Activated T-cell treated with anti-CD3 and anti-CD28 coated beads, Interleukin-2, amount 50 U/mL, for 72 hours (primary cell): ENCODE data around the gene SLC5A2. TPM values are rescaled to one million over a fixed set of nuclear protein-coding genes. Genes with fewer than 3 reads are reported as not detected.
"Not testable (repeated sequence)": the region's sequence is repeated elsewhere in the genome, so short reads cannot be mapped to it uniquely, and the experiment has no call there.

Experiments used
- ATAC-seq, 2 donors: fragments of 150-1000 bp; cut with Tn5 transposase; replicated peaks in 1 of 2; 2 replicates each; pipeline ENCODE4 v1.10.0; 2021; ENCODE audit warnings: moderate library complexity in 2 of 2, mild to moderate bottlenecking in 1 of 2
- DNase-seq, 2 donors: peaks; one replicate each; pipeline ENCODE4 v3.0.0; 2021 to 2022; ENCODE audit warnings: mixed read lengths in 1 of 2
- H3K27ac Mint-ChIP-seq: one replicate; pipeline ENCODE4 v1.8.0; 2022; ENCODE audit warnings: mild to moderate bottlenecking, moderate library complexity, mixed read lengths
- H3K27me3 Mint-ChIP-seq: one replicate; pipeline ENCODE4 v1.8.0; 2022; ENCODE audit warnings: low read depth, mixed read lengths
- H3K36me3 Mint-ChIP-seq, 2 donors: one replicate each; pipeline ENCODE4 v1.8.0; 2022; ENCODE audit warnings: mixed read lengths in 2 of 2, mild to moderate bottlenecking in 1 of 2; ENCODE audit not compliant: insufficient read depth in 2 of 2
- H3K4me1 Mint-ChIP-seq: one replicate; pipeline ENCODE4 v1.8.0; 2022; ENCODE audit warnings: low read depth, mixed read lengths
- H3K4me3 Mint-ChIP-seq, 2 donors: one replicate each; pipeline ENCODE4 v1.8.0; 2022; ENCODE audit warnings: mild to moderate bottlenecking in 2 of 2, mixed read lengths in 2 of 2, moderate library complexity in 2 of 2
- H3K9me3 Mint-ChIP-seq, 2 donors: one replicate each; pipeline ENCODE4 v1.8.0; 2022; ENCODE audit warnings: mixed read lengths in 2 of 2
- total RNA-seq, 2 donors: library from RNA; stranded (reverse); gene quantifications; one replicate each; pipeline ENCODE4 v1.2.3, GENCODE V29; 2022

SLC5A2 gene
- total RNA-seq = not detected

- ATAC-seq (no peak), DNase-seq (no peak)
- Mint-ChIP-seq H3K4me3 (no peak within 1 kb of the TSS), H3K4me1 (peaks cover 5% of the 10 kb centered on the region), H3K27me3 (no peaks in the 10 kb centered on the region), H3K36me3 (no peaks in the 10 kb centered on the region), H3K9me3 (no peaks in the 10 kb centered on the region), H3K27ac (no peak within 1 kb of the TSS)
These were observed at the start of gene SLC5A2 for GRCh38 chr16:31483081-31483480. Gene SLC5A2 (plus strand): TSS chr16:31483123. CDS start chr16:31483137, 14 bp downstream.

GRCh38 chr16:31435341-31436220 is 47.3 kb upstream of the SLC5A2 start:
- peaks cover 27% of the 10 kb centered on the region for H3K4me1 Mint-ChIP-seq
- no peak overlapping the region for H3K4me3 Mint-ChIP-seq
- H3K27ac Mint-ChIP-seq = no peak overlapping the region
- no peaks in the 10 kb centered on the region for H3K27me3 Mint-ChIP-seq
- H3K36me3 Mint-ChIP-seq = no peaks in the 10 kb centered on the region
- no peak for DNase-seq
- no peaks in the 10 kb centered on the region for H3K9me3 Mint-ChIP-seq
- no peak for ATAC-seq

- Mint-ChIP-seq H3K27me3 (no peaks in the 10 kb centered on the region), H3K4me3 (no peak overlapping the region), H3K36me3 (no peaks in the 10 kb centered on the region), H3K27ac (no peak overlapping the region), H3K4me1 (peaks cover 26% of the 10 kb centered on the region), H3K9me3 (no peaks in the 10 kb centered on the region)
- no peak for DNase-seq
- no peak for ATAC-seq
These were observed 46.5 kb upstream of the SLC5A2 start for GRCh38 chr16:31436221-31437045.

GRCh38 chr16:31438414-31438813 is 44.5 kb upstream of the SLC5A2 start:
- no peak overlapping the region for H3K27ac Mint-ChIP-seq
- no peaks in the 10 kb centered on the region for H3K9me3 Mint-ChIP-seq
- H3K36me3 Mint-ChIP-seq = no peaks in the 10 kb centered on the region
- DNase-seq (no peak), ATAC-seq (no peak)
- H3K27me3 Mint-ChIP-seq = peaks cover 6% of the 10 kb centered on the region
- peaks cover 26% of the 10 kb centered on the region for H3K4me1 Mint-ChIP-seq
- peak overlapping the region in 1 of 2 donors; percentile 38 for H3K4me3 Mint-ChIP-seq

GRCh38 chr16:31439023-31439422 is 43.9 kb upstream of the SLC5A2 start:
- DNase-seq, H3K27me3 Mint-ChIP-seq, H3K36me3 Mint-ChIP-seq, H3K9me3 Mint-ChIP-seq: not testable (repeated sequence)
- peak overlapping the region; percentile 61 for H3K27ac Mint-ChIP-seq
- peak; percentile 41 to 49 for ATAC-seq
- peak overlapping the region; percentile 1 to 85 for H3K4me3 Mint-ChIP-seq
- H3K4me1 Mint-ChIP-seq = peaks cover 26% of the 10 kb centered on the region

- ATAC-seq (peak; percentile 44 to 75), DNase-seq (peak in 1 of 2 donors; percentile 55)
- Mint-ChIP-seq H3K36me3 (no peaks in the 10 kb centered on the region), H3K4me1 (peaks cover 26% of the 10 kb centered on the region), H3K9me3 (no peaks in the 10 kb centered on the region), H3K27me3 (peaks cover 6% of the 10 kb centered on the region), H3K4me3 (peak overlapping the region; percentile 1 to 85), H3K27ac (peak overlapping the region; percentile 61)
These were observed 43.4 kb upstream of the SLC5A2 start for GRCh38 chr16:31439519-31439918.

GRCh38 chr16:31440516-31441184 is 42.3 kb upstream of the SLC5A2 start:
- ATAC-seq = peak in 1 of 2 donors; percentile 28
- Mint-ChIP-seq H3K4me3 (peak overlapping the region in 1 of 2 donors; percentile 16), H3K36me3 (no peaks in the 10 kb centered on the region), H3K4me1 (peaks cover 26% of the 10 kb centered on the region), H3K27me3 (peaks cover 6% of the 10 kb centered on the region), H3K9me3 (no peaks in the 10 kb centered on the region), H3K27ac (no peak overlapping the region)
- no peak for DNase-seq

GRCh38 chr16:31441956-31442355 is 41.0 kb upstream of the SLC5A2 start:
- H3K27me3 Mint-ChIP-seq = peaks cover 6% of the 10 kb centered on the region
- peaks cover 32% of the 10 kb centered on the region for H3K4me1 Mint-ChIP-seq
- H3K27ac Mint-ChIP-seq = peak overlapping the region; percentile 71
- peak overlapping the region; percentile 81 to 83 for H3K4me3 Mint-ChIP-seq
- H3K36me3 Mint-ChIP-seq = no peaks in the 10 kb centered on the region
- no peak for DNase-seq
- no peak for ATAC-seq
- H3K9me3 Mint-ChIP-seq = no peaks in the 10 kb centered on the region

GRCh38 chr16:31445931-31446330 is 37.0 kb upstream of the SLC5A2 start:
- DNase-seq, H3K4me3 Mint-ChIP-seq, H3K27ac Mint-ChIP-seq, H3K36me3 Mint-ChIP-seq, H3K27me3 Mint-ChIP-seq, ATAC-seq, H3K9me3 Mint-ChIP-seq: not testable (repeated sequence)
- peaks cover 13% of the 10 kb centered on the region for H3K4me1 Mint-ChIP-seq

- DNase-seq = no peak
- no peaks in the 10 kb centered on the region for H3K9me3 Mint-ChIP-seq
These were observed 31.7 kb upstream of the SLC5A2 start for GRCh38 chr16:31451201-31451600.

GRCh38 chr16:31451681-31452351 is 31.1 kb upstream of the SLC5A2 start:
- DNase-seq = no peak
- Mint-ChIP-seq H3K9me3 (no peaks in the 10 kb centered on the region), H3K4me3 (no peak overlapping the region), H3K36me3 (peaks cover 0 to 1% of the 10 kb centered on the region in 2 donors), H3K4me1 (peaks cover 33% of the 10 kb centered on the region), H3K27me3 (no peaks in the 10 kb centered on the region), H3K27ac (no peak overlapping the region)
- peak in 1 of 2 donors; percentile 43 for ATAC-seq

More at GRCh38 chr16:31451201-31451600, 31.7 kb upstream of the SLC5A2 start:
- H3K4me1 Mint-ChIP-seq = peaks cover 27% of the 10 kb centered on the region
- ATAC-seq = no peak
- H3K4me3 Mint-ChIP-seq = no peak overlapping the region
- H3K27ac Mint-ChIP-seq = no peak overlapping the region
- peaks cover 0 to 1% of the 10 kb centered on the region in 2 donors for H3K36me3 Mint-ChIP-seq
- H3K27me3 Mint-ChIP-seq = no peaks in the 10 kb centered on the region

- H3K4me3 Mint-ChIP-seq = no peak overlapping the region
- no peaks in the 10 kb centered on the region for H3K27me3 Mint-ChIP-seq
- ATAC-seq = no peak
- H3K36me3 Mint-ChIP-seq = peaks cover 0 to 1% of the 10 kb centered on the region in 2 donors
- H3K4me1 Mint-ChIP-seq = peaks cover 41% of the 10 kb centered on the region
- H3K9me3 Mint-ChIP-seq = no peaks in the 10 kb centered on the region
- H3K27ac Mint-ChIP-seq = no peak overlapping the region
- no peak for DNase-seq
These were observed 30.3 kb upstream of the SLC5A2 start for GRCh38 chr16:31452631-31453106.
